SK-N-SH (cell line): ENCODE results near the gene CDC25B.

ENCODE experiments used
- CTCF ChIP-seq: fragments of 200-600 bp; sonication (generic); IDR thresholded peaks from 2 replicates; pipeline ENCODE4 v1.6.1; 2017; ENCODE audit warnings: antibody characterized with exemption, mild to moderate bottlenecking, moderate library complexity
- EP300 ChIP-seq, 2 experiments: IDR thresholded peaks; 2 replicates each; pipeline versions ENCODE4 v1.4.0 to v1.6.1; 2012; ENCODE audit warnings: borderline replicate concordance in 1 of 2, low read depth in 1 of 2, low read length in 1 of 2
- IRF3 ChIP-seq: fragments of 150-350 bp; IDR thresholded peaks from 2 replicates; pipeline ENCODE4 v1.6.1; 2016; ENCODE audit warnings: mild to moderate bottlenecking, low read depth, low read length
- POLR2AphosphoS5 ChIP-seq: IDR thresholded peaks from 2 replicates; pipeline ENCODE4 v1.6.1; 2012; ENCODE audit warnings: low read depth, low read length
- REST ChIP-seq: IDR thresholded peaks from 2 replicates; pipeline ENCODE4 v1.6.1; 2012; ENCODE audit warnings: mild to moderate bottlenecking, low read depth, low read length, moderate library complexity
- TAF1 ChIP-seq: IDR thresholded peaks from 2 replicates; pipeline ENCODE4 v1.6.1; 2012; ENCODE audit warnings: low read depth, mild to moderate bottlenecking, low read length, moderate library complexity, borderline replicate concordance
- TEAD4 ChIP-seq: IDR thresholded peaks from 2 replicates; pipeline ENCODE4 v1.4.0; 2012; ENCODE audit warnings: mild to moderate bottlenecking, borderline replicate concordance; ENCODE audit not compliant: insufficient read depth
- YY1 ChIP-seq: IDR thresholded peaks from 2 replicates; pipeline ENCODE4 v1.4.0; 2012; ENCODE audit warnings: low read depth, mild to moderate bottlenecking
- TF ChIP-seq, protein P1 (sequence below): fragments of 150-350 bp; IDR thresholded peaks from 2 replicates; pipeline ENCODE4 v1.6.1; 2017; ENCODE audit warnings: antibody characterized with exemption, low read length, low read depth, borderline replicate concordance
- TF ChIP-seq, protein P2 (sequence below): IDR thresholded peaks from 2 replicates; pipeline ENCODE4 v1.4.0; 2012; ENCODE audit warnings: low read depth

DNA sequence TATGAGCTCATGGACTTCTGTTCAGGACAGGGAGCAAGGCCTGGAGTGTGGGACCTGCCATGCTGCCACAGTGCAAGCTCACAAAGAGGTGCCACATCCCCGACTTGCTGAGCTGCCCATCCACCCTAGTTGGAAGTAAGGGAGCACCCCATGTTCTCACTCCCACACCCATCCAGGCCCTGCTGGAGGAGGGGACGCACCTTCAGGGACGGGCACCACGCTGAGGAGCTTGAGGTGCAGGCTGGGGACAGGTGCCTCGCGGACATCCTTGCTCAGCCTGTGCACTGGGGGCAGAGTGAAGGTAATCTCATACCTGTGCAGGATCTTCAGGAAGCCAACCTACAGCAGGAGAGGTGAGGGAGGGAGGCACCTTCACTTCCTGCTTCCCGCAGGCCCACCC lies 40.8 kb upstream of the CDC25B start:
- no peak for TF ChIP-seq CTCF
- TF ChIP-seq REST: no peak
- no peak for TF ChIP-seq YY1
- TF ChIP-seq EP300 (IDR thresholded peaks at IDR 0.05; ENCODE audit: borderline replicate concordance in 1 of 2, low read depth in 1 of 2, low read length in 1 of 2): no peak
- TF ChIP-seq, protein P1, sequence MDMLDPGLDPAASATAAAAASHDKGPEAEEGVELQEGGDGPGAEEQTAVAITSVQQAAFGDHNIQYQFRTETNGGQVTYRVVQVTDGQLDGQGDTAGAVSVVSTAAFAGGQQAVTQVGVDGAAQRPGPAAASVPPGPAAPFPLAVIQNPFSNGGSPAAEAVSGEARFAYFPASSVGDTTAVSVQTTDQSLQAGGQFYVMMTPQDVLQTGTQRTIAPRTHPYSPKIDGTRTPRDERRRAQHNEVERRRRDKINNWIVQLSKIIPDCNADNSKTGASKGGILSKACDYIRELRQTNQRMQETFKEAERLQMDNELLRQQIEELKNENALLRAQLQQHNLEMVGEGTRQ: no peak
- no peak for TF ChIP-seq TEAD4
- TF ChIP-seq POLR2AphosphoS5: no peak
- no peak for TF ChIP-seq IRF3
- TF ChIP-seq, protein P2, sequence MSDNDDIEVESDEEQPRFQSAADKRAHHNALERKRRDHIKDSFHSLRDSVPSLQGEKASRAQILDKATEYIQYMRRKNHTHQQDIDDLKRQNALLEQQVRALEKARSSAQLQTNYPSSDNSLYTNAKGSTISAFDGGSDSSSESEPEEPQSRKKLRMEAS: no peak
- TF ChIP-seq TAF1: no peak
